Measurements from ENCODE around the gene PCNP.
A peak's percentile ranks its signal among the peaks of the same experiment; 100 is the strongest.
"Not testable (repeated sequence)": the region's sequence is repeated elsewhere in the genome, so short reads cannot be mapped to it uniquely, and the experiment has no call there.

The PCNP gene

GRCh38 chr3:101573449-101574387 is at the start of gene PCNP:
Gene PCNP, plus strand, starts transcription at chr3:101574180. Its CDS starts 36 bp downstream, at chr3:101574216.
- DNase-seq (ENCODE audit: low spot score) = peak; percentile 98

DNA sequence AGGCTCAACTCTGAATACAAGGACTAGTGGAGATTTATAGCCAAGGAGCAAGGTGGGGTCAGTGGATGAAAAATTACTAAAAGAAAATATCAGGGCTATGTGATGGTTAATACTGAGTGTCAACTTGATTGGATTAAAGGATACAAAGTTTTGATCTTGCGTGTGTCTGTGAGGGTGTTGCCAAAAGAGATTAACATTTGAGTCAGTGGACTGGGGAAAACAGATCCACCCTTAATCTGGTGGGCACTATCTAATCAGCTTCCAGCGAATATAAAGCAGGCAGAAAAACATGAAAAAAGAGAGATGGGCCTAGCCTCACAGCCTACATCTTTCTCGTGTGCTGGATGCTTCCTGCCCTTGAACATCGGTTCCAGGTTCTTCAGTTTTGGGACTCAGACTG is 46.5 kb upstream of the PCNP start:
- no peak for DNase-seq (ENCODE audit: low spot score)

- DNase-seq (ENCODE audit: low spot score) = no peak
These were observed 46.1 kb upstream of the PCNP start for GRCh38 chr3:101527906-101528305.

DNA sequence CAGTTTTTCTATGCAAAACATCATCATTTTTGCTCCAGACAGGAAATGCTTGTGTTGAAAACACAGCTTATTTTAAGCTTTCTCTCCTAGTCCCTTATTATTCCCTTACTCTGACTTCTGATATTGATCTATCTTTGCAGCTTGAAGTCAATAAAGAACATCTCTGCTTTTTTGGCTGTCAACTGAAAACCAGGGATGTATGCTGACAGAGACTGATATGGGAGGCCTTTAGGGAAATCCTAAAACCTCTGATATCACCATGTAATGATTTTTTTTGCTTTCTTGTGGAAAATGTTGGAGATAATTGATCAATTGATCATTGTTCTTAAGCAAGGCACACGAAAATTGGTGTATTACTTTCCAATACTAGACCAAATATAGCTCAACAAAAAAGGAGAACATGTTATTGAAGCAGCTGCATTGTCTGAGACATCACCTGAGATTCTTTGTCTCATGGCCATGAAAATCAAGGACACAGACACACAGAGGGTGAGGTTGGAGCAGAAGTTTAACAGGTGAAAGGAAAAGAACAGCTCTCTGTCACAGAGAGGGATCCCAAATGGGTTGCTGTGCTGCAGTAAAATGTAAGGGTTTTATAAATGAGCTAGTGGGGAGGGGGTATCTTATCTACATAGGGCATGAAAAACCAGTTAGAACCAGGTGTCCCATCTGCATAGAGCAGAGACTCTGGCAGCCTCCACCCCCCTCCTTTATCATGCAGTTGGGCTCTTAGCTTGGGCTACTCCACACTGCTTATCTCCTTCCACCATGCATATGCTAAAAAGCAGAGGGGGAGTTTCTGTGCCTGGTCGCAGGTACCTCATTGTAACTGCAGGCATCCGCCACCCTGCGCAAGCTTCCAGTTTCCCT is 43.9 kb upstream of the PCNP start:
- DNase-seq (ENCODE audit: low spot score) = no peak

GRCh38 chr3:101530686-101531047 is 43.3 kb upstream of the PCNP start:
- DNase-seq (ENCODE audit: low spot score) = no peak

DNA sequence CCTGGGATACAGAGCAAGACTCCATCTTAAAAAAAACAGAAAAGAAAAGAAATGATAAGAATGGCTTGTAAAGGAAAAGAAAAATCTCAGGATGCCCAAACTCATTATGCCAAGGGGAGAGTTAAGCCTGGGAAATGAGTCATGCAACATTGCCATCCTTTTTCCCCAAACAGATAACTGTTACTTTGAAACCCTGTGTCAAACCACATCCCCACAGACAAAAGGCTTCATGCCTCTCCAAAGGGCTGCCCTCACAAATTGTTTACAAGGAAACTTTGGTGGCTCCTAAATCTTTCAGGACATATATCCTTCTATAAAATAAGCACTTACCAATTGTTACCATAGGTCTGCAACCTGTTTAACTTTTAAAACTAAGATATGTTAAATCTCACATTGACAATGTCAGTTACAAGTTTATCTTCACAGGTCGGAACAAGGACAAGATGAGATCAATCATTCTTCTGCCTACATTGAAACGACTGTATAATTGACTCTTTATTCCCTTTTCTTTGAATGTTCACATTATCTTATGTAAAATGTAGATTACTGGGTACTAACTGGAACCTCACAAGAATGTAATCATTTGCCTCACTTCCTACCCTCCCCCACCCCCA is 42.4 kb upstream of the PCNP start:
- DNase-seq (ENCODE audit: low spot score) = no peak

DNA sequence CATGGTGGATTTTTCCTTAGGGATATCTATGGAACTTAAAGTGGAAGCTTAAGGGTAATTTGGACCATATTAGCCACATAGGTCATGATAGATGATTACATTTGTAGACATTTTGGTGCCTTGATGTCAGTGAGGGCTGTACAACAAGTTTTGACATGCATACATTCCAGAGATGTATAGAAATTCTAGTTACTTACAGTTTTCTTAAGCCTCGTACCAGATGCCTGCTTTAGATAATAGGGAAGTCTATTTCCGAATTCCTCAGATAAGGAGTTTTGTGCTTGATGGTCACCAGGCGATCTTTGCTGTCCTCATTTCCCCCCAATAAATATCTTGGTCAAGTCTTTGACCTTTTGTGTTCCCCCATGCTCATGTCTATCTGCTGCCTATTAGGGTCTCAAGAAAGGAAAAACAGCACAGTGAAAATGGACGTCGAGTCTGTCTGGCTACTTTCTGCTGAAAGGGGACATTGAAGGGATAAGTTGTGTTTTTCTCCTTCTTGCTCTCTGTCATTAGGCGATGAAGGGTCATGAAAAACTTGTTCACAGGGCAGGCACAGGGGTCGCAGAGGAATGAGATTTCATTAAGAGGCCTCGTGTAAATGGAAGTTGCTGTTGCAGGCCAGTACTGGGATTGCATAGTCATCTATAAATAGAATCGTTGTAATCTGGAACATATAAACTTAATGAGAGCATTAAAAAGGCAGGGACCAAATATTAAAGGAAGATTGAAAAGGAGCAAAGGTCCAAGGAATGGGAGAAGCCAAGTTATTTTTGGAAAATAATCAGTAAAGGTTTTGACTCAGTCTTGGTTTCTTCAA is 41.0 kb upstream of the PCNP start:
- no peak for DNase-seq (ENCODE audit: low spot score)

- no peak for DNase-seq (ENCODE audit: low spot score)
These were observed 40.4 kb upstream of the PCNP start for GRCh38 chr3:101533603-101533968.

- no peak for DNase-seq (ENCODE audit: low spot score)
These were observed 38.8 kb upstream of the PCNP start for GRCh38 chr3:101535221-101535620.

DNA sequence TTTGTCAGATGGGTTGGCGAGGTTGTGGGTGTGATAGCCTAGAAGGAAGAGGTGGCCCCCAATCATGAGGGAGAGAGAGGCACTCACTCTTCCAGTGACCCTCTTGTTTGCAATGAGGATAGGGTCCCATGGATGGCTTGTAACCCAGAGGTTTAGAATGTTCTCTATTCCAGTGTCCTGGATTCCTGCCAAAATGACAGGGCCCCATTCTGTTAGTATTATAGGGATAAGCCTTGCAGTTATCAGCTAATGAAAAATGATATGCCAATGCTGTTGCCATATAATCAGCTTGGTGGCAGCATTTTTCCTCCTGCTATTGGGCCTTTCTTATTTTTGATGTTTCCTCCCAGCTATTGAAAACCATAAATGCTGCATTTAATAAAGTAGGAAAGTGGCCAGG is 37.7 kb upstream of the PCNP start:
- DNase-seq (ENCODE audit: low spot score) = no peak

DNA sequence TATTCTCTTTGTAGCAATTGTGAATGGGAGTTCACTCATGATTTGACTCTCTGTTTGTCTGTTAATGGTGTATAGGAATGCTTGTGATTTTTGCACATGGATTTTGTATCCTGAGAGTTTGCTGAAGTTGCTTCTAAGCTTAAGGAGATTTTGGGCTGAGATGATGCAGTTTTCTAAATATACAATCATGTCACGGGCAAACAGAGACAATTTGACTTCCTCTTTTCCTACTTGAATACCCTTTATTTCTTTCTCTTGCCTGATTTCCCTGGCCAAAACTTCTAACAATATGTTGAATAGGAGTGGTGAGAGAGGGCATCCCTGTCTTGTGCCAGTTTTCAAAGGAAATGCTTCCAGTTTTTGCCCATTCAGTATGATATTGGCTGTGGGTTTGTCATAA is 37.0 kb upstream of the PCNP start:
- DNase-seq (ENCODE audit: low spot score) = not testable (repeated sequence)

DNA sequence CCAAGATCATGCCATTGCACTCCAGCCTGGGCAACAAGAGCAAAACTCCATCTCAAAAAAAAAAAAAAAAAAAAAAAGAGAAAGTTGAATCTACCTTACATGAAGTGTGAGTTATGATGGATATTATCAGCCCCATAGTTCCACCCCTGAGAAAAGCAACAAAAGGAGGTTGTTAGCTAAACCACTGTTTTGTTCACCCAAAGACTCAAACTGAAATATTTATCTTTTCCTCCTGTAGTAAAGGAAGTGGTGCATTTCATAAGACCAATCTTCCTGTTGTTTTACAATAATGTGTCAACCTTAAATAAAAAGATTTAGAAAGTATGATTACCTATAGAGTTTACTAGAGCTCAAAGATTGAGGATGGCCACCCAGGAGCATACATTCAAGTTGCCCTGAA is 31.0 kb upstream of the PCNP start:
- no peak for DNase-seq (ENCODE audit: low spot score)

GRCh38 chr3:101544161-101544850 is 29.7 kb upstream of the PCNP start:
- no peak for DNase-seq (ENCODE audit: low spot score)

DNA sequence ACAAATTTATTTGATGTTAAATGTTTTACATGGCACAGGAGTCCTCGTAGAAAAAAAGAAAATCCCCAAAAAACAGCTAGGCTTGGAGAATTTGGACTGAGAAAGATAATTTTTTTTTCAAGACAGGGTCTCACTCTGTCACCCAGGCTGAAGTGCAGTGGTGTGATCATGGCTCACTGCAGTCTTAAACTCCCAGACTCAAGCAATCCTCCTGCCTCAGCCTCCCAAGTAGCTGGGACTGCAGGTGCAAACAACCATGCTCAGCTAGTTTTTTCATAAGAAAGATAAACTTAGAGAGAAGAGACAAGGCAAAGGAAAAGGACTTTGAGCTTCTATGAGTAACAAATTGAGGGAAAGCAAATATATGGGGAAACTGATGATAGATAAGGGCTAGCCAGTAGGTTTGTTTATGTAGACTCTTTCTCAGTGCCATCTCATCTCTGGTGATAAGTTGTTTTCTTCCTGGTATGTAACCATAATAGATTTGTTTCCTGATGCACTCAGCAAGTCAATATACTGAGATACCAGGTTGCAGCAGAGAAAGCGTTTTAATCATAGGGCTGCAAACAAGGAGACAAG is 25.4 kb upstream of the PCNP start:
- DNase-seq (ENCODE audit: low spot score) = no peak

DNA sequence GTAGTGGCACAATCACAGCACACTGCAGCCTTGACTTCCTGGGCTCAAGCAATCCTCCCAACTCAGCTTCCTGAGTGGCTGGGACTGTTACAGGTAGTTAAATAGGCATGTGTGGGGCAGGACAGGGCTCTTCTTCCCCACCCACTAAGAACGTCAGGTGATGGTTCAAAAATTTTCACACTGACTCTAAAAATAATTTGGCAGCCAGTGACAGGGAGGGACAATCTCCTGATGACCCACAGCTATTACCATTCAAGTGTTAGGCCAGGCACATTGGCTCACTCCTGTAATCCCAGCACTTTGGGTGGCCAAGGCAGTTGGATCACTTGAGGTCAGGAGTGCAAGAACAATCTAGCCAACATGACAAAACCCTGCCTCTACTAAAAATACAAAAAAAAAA is 24.5 kb upstream of the PCNP start:
- no peak for DNase-seq (ENCODE audit: low spot score)

- not testable (repeated sequence) for DNase-seq (ENCODE audit: low spot score)
These were observed 22.5 kb upstream of the PCNP start for GRCh38 chr3:101551359-101552081.

DNA sequence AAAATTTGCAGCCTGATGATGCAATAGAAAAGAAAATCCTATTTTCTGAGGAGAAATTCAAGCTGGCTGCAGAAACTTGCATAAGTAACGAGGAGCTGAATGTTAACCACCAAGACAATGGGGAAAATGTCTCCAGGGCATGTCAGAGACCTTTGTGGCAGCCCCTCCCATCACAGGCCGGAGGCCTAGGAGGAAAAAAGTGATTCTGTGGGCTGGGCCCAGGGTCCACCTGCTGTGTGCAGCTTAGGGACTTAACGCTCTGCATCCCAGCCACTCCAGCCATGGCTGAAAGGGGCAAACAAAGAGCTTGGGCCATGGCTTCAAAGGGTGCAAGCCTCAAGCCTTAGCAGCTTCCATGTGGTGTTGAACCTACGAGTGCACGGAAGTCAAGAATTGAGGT is 20.6 kb upstream of the PCNP start:
- not testable (repeated sequence) for DNase-seq (ENCODE audit: low spot score)

DNA sequence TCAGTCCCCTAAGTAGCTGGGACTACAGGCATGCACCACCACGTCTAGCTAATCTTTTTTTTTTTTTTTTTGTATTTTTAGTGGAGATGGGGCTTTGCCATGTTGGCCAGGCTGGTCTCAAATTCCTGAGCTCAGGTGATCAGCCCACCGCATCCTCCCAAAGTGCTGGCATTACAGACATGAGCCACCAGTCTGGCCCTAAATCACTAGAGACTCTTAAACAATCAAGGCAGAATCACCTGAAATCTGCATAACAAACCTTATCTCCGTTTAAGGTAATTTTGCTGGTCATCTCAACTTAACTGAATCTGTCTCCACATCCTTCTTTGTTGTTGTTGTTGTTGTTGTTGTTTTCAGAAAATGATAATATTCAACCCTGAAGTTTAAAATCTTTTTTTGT is 17.9 kb upstream of the PCNP start:
- no peak for DNase-seq (ENCODE audit: low spot score)

GRCh38 chr3:101561630-101562328 is 12.2 kb upstream of the PCNP start, which contains the start of gene TRMT10C:
Gene TRMT10C, plus strand, starts transcription at chr3:101561868. Its CDS starts 2,914 bp downstream, at chr3:101564782.
- DNase-seq (ENCODE audit: low spot score) = peak; percentile 85
